ENCODE data around the gene SVEP1.

GRCh38 chr9:110356639-110357395 lies 222.7 kb downstream of the SVEP1 start:
- TF ChIP-seq POLR2A (IDR thresholded peaks at IDR 0.05; ENCODE audit: low read depth) (no peak), CTCF (IDR thresholded peaks at IDR 0.05) (no peak), EP300 (IDR thresholded peaks at IDR 0.05) (no peak)
